Measurements from ENCODE around the gene RHOT2. TPM values are rescaled to one million over a fixed set of nuclear protein-coding genes. Genes with fewer than 3 reads are reported as not detected.

Gene RHOT2
- total and polyA plus RNA-seq, 2 experiments from 2014 or later: 129 to 163 TPM

DNA sequence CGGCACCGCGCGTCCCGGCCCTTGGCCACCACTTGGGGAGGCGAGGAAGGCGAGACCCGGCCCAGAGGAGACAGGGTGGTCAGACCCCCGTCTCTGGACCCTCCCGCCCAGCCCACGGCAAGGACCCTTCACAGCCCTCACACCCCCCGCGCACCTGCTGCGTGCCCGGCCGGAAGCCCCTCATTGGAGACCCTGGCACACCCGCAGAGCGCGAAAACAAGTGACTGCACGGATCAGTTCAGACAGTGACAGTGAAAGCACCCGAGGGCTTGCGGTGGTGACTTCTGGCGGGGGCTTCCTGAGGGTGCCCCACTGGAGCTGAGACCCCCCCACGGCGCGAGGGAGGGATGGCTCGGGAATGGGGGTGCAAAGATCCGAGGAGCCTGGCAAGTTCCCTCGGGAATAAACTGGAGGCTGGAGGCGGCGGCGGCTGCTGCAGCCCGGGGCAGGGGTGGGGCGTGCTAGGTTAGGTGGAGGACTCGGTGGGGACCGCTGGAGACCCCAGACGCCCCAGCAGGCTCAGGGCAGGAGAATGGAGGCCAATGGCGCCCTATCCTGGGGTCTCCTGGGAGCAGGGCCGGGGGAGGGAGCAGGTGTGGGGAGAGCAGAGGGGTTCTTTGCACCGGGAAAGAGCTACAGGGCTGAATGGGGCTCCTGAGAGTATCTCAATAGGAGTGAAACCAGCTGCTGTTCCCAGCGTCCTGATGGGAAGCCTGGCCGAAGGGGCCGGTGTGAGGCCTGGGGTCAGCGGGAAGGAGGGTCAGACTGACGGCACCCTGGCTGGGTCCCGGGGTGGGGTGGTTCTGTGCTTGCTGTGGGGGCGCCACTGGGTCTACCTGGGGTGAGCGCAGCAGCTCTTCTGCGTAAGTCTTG, 38.5 kb downstream of the RHOT2 start (continued):
- TF ChIP-seq, protein P1, sequence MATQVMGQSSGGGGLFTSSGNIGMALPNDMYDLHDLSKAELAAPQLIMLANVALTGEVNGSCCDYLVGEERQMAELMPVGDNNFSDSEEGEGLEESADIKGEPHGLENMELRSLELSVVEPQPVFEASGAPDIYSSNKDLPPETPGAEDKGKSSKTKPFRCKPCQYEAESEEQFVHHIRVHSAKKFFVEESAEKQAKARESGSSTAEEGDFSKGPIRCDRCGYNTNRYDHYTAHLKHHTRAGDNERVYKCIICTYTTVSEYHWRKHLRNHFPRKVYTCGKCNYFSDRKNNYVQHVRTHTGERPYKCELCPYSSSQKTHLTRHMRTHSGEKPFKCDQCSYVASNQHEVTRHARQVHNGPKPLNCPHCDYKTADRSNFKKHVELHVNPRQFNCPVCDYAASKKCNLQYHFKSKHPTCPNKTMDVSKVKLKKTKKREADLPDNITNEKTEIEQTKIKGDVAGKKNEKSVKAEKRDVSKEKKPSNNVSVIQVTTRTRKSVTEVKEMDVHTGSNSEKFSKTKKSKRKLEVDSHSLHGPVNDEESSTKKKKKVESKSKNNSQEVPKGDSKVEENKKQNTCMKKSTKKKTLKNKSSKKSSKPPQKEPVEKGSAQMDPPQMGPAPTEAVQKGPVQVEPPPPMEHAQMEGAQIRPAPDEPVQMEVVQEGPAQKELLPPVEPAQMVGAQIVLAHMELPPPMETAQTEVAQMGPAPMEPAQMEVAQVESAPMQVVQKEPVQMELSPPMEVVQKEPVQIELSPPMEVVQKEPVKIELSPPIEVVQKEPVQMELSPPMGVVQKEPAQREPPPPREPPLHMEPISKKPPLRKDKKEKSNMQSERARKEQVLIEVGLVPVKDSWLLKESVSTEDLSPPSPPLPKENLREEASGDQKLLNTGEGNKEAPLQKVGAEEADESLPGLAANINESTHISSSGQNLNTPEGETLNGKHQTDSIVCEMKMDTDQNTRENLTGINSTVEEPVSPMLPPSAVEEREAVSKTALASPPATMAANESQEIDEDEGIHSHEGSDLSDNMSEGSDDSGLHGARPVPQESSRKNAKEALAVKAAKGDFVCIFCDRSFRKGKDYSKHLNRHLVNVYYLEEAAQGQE (IDR thresholded peaks at IDR 0.05; ENCODE audit: unreplicated experiment): no peak

DNA sequence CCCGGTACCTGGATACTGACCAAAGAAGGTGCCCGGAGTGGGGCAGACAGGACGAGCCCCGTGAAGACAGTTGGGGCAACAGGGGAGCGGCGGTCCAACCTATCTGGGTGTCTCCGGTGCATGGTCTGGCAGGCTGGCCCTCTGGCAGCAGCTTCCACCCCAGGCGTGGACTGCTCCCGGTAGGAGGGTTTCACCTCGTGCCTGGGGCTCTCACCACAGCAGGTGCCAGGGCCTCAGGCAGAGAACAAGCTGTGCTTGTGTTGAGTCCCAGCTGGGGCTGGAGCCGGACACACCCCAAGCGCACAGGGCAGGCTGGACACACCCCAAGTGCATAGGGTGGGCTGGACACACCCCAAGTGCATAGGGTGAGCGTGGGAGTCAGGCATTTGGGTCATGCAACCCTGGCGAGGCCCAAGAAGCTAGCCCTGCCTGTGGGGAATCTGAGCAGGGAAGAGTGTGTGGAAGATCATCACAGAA, 39.2 kb downstream of the RHOT2 start:
- H3F3A ChIP-seq (replicated peaks; ENCODE audit: low read depth): 0 out of 2 replicates have a peak, but pooled peaks cover 6% of the 10 kb centered on the region
- peaks cover 63% of the 10 kb centered on the region for H3K27me3 Mint-ChIP-seq (ENCODE audit: insufficient read depth, low read depth, poor library complexity)
- peak overlapping the region; percentile 74 for H3K4me3 Mint-ChIP-seq
- no peak overlapping the region for H2AFZ ChIP-seq
- H3K4me3 ChIP-seq: peak overlapping the region; percentile 67; the same call in 1 of the 2 replicates
- ATAC-seq: no peak
- no peaks in the 10 kb centered on the region; the same call in 2 of the 3 replicates for H3K4me1 Mint-ChIP-seq
- no peaks in the 10 kb centered on the region for H3K36me3 ChIP-seq (ENCODE audit: insufficient read depth)
- no peaks in the 10 kb centered on the region; the same call in 1 of the 2 replicates for H4K20me1 ChIP-seq (replicated peaks; ENCODE audit: insufficient read depth)
- H3K79me2 ChIP-seq (replicated peaks; ENCODE audit: insufficient read depth): no peaks in the 10 kb centered on the region
- H3K27ac Mint-ChIP-seq: no peak overlapping the region
- H3K9me2 ChIP-seq (ENCODE audit: insufficient read depth): no peaks in the 10 kb centered on the region
- H3K4me2 ChIP-seq: peak overlapping the region; percentile 94; the same call in 1 of the 2 replicates
- H3K36me3 Mint-ChIP-seq (ENCODE audit: low read depth): no peaks in the 10 kb centered on the region
- no peaks in the 10 kb centered on the region for H3K4me1 ChIP-seq (ENCODE audit: insufficient read depth)
- peaks cover 71% of the 10 kb centered on the region for H3K27me3 ChIP-seq (ENCODE audit: insufficient read depth)
- H3K9me3 Mint-ChIP-seq: no peaks in the 10 kb centered on the region
- H3K27ac ChIP-seq (ENCODE audit: low read depth): no peak overlapping the region
- DNase-seq (ENCODE audit: low spot score): no peak
- TF ChIP-seq, protein P2, sequence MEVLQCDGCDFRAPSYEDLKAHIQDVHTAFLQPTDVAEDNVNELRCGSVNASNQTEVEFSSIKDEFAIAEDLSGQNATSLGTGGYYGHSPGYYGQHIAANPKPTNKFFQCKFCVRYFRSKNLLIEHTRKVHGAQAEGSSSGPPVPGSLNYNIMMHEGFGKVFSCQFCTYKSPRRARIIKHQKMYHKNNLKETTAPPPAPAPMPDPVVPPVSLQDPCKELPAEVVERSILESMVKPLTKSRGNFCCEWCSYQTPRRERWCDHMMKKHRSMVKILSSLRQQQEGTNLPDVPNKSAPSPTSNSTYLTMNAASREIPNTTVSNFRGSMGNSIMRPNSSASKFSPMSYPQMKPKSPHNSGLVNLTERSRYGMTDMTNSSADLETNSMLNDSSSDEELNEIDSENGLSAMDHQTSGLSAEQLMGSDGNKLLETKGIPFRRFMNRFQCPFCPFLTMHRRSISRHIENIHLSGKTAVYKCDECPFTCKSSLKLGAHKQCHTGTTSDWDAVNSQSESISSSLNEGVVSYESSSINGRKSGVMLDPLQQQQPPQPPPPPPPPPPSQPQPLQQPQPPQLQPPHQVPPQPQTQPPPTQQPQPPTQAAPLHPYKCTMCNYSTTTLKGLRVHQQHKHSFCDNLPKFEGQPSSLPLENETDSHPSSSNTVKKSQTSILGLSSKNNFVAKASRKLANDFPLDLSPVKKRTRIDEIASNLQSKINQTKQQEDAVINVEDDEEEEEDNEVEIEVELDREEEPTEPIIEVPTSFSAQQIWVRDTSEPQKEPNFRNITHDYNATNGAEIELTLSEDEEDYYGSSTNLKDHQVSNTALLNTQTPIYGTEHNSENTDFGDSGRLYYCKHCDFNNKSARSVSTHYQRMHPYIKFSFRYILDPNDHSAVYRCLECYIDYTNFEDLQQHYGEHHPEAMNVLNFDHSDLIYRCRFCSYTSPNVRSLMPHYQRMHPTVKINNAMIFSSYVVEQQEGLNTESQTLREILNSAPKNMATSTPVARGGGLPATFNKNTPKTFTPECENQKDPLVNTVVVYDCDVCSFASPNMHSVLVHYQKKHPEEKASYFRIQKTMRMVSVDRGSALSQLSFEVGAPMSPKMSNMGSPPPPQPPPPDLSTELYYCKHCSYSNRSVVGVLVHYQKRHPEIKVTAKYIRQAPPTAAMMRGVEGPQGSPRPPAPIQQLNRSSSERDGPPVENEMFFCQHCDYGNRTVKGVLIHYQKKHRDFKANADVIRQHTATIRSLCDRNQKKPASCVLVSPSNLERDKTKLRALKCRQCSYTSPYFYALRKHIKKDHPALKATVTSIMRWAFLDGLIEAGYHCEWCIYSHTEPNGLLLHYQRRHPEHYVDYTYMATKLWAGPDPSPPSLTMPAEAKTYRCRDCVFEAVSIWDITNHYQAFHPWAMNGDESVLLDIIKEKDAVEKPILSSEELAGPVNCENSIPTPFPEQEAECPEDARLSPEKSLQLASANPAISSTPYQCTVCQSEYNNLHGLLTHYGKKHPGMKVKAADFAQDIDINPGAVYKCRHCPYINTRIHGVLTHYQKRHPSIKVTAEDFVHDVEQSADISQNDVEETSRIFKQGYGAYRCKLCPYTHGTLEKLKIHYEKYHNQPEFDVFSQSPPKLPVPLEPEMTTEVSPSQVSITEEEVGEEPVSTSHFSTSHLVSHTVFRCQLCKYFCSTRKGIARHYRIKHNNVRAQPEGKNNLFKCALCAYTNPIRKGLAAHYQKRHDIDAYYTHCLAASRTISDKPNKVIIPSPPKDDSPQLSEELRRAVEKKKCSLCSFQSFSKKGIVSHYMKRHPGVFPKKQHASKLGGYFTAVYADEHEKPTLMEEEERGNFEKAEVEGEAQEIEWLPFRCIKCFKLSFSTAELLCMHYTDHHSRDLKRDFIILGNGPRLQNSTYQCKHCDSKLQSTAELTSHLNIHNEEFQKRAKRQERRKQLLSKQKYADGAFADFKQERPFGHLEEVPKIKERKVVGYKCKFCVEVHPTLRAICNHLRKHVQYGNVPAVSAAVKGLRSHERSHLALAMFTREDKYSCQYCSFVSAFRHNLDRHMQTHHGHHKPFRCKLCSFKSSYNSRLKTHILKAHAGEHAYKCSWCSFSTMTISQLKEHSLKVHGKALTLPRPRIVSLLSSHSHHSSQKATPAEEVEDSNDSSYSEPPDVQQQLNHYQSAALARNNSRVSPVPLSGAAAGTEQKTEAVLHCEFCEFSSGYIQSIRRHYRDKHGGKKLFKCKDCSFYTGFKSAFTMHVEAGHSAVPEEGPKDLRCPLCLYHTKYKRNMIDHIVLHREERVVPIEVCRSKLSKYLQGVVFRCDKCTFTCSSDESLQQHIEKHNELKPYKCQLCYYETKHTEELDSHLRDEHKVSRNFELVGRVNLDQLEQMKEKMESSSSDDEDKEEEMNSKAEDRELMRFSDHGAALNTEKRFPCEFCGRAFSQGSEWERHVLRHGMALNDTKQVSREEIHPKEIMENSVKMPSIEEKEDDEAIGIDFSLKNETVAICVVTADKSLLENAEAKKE (CRISPR knock-in tag; IDR thresholded peaks at IDR 0.05): no peak
- TF ChIP-seq EZH2 (IDR thresholded peaks at IDR 0.05; ENCODE audit: low read depth, unreplicated experiment) (no peak), POLR2AphosphoS5 (IDR thresholded peaks at IDR 0.05; ENCODE audit: low read depth) (no peak), NANOG (IDR thresholded peaks at IDR 0.05; ENCODE audit: borderline replicate concordance) (no peak), ZNF331 (CRISPR knock-in tag; IDR thresholded peaks at IDR 0.05; ENCODE audit: low read depth) (no peak), CREB1 (CRISPR knock-in tag; IDR thresholded peaks at IDR 0.05; ENCODE audit: low read depth) (no peak)
- TF ChIP-seq, protein P3, sequence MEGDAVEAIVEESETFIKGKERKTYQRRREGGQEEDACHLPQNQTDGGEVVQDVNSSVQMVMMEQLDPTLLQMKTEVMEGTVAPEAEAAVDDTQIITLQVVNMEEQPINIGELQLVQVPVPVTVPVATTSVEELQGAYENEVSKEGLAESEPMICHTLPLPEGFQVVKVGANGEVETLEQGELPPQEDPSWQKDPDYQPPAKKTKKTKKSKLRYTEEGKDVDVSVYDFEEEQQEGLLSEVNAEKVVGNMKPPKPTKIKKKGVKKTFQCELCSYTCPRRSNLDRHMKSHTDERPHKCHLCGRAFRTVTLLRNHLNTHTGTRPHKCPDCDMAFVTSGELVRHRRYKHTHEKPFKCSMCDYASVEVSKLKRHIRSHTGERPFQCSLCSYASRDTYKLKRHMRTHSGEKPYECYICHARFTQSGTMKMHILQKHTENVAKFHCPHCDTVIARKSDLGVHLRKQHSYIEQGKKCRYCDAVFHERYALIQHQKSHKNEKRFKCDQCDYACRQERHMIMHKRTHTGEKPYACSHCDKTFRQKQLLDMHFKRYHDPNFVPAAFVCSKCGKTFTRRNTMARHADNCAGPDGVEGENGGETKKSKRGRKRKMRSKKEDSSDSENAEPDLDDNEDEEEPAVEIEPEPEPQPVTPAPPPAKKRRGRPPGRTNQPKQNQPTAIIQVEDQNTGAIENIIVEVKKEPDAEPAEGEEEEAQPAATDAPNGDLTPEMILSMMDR (conservative IDR thresholded peaks at IDR 0.05; ENCODE audit: low read depth in 2 of 2): no peak
